SK-N-SH (cell line): ENCODE results near the gene KDM5D. TPM values are rescaled to one million over a fixed set of nuclear protein-coding genes. Genes with fewer than 3 reads are reported as not detected.

ENCODE experiments used
- CTCF ChIA-PET: fragments of 300-600, 350-600 bp; formaldehyde crosslinking; extraction: SDS; loops from one replicate; lab custom pipeline; 2021; lab: Yijun Ruan, JAX
- POLR2A ChIA-PET: fragments of 350-600 bp; sonication (Branson Sonifier 250); formaldehyde crosslinking; extraction: SDS; loops from one replicate; lab custom pipeline; 2020; ENCODE audit warnings: antibody characterized with exemption, inconsistent platforms; lab: Yijun Ruan, JAX
- DNase-seq: peaks from one replicate; pipeline ENCODE4 v3.0.0; 2012
- H2AFZ ChIP-seq: fragments of 200-600 bp; sonication (generic); 2 replicates; pipeline ENCODE4 v1.8.1; 2016; ENCODE audit warnings: antibody characterized with exemption, mild to moderate bottlenecking, low read depth
- H3F3A ChIP-seq: fragments of 200-600 bp; sonication (generic); replicated peaks from 2 replicates; pipeline ENCODE3; 2016; ENCODE audit warnings: antibody characterized with exemption, mild to moderate bottlenecking; ENCODE audit not compliant: insufficient read depth
- H3K27ac ChIP-seq, 2 experiments: fragments of 200-500 bp in 1 of 2; fragments of 200-600 bp in 1 of 2; sonication (Bioruptor generic) in 1 of 2; sonication (generic), shearing (Covaris generic) in 1 of 2; 2 replicates each; pipeline versions ENCODE4 v1.5.1 to v1.6.1; 2014 to 2016; ENCODE audit warnings: low read depth in 2 of 2, inconsistent platforms in 1 of 2, low read length in 1 of 2, mild to moderate bottlenecking in 1 of 2, mixed read lengths in 1 of 2
- H3K27me3 ChIP-seq: fragments of 200-600 bp; sonication (generic), shearing (Covaris generic); 2 replicates; pipeline ENCODE4 v1.6.1; 2016; ENCODE audit warnings: mixed run types; ENCODE audit not compliant: insufficient read depth
- H3K36me3 ChIP-seq, 2 experiments: fragments of 200-500 bp in 1 of 2; fragments of 200-600 bp in 1 of 2; sonication (Bioruptor generic) in 1 of 2; sonication (generic) in 1 of 2; replicated peaks in 1 of 2; 2 replicates each; pipeline versions ENCODE3 to v1.5.1; 2014 to 2016; ENCODE audit warnings: low read length in 1 of 2, mild to moderate bottlenecking in 1 of 2; ENCODE audit not compliant: insufficient read depth in 2 of 2, control insufficient read depth in 1 of 2
- H3K4me1 ChIP-seq, 2 experiments: fragments of 200-500 bp in 1 of 2; fragments of 200-600 bp in 1 of 2; sonication (Bioruptor generic) in 1 of 2; sonication (generic), shearing (Covaris generic) in 1 of 2; 2 replicates each; pipeline versions ENCODE4 v1.5.1 to v1.6.1; 2014 to 2016; ENCODE audit warnings: low read depth in 1 of 2, low read length in 1 of 2, mixed run types in 1 of 2; ENCODE audit not compliant: insufficient read depth in 2 of 2, control insufficient read depth in 1 of 2
- H3K4me2 ChIP-seq: fragments of 200-600 bp; sonication (generic), shearing (Covaris generic); 2 replicates; pipeline ENCODE4 v1.6.1; 2017; ENCODE audit warnings: mixed run types
- H3K4me3 ChIP-seq, 2 experiments: fragments of 200-500 bp in 1 of 2; fragments of 200-600 bp in 1 of 2; sonication (Bioruptor generic) in 1 of 2; sonication (generic), shearing (Covaris generic) in 1 of 2; 2 replicates each; pipeline versions ENCODE4 v1.5.1 to v1.8.1; 2014 to 2016; ENCODE audit warnings: low read depth in 2 of 2, inconsistent platforms in 1 of 2, low read length in 1 of 2, mild to moderate bottlenecking in 1 of 2, mixed read lengths in 1 of 2, moderate library complexity in 1 of 2
- H3K79me2 ChIP-seq: fragments of 200-600 bp; sonication (generic); 2 replicates; pipeline ENCODE4 v1.8.1; 2017; ENCODE audit warnings: mild to moderate bottlenecking; ENCODE audit not compliant: insufficient read depth
- H3K9ac ChIP-seq: fragments of 200-600 bp; sonication (generic); 2 replicates; pipeline ENCODE4 v1.6.1; 2017; ENCODE audit warnings: mixed run types
- H3K9me2 ChIP-seq: fragments of 200-600 bp; sonication (generic); 2 replicates; pipeline ENCODE4 v1.6.1; 2017; ENCODE audit warnings: mixed run types
- H3K9me3 ChIP-seq: fragments of 200-600 bp; sonication (generic); 2 replicates; pipeline ENCODE4 v1.6.1; 2017; ENCODE audit warnings: mixed run types, mild to moderate bottlenecking, moderate library complexity
- H4K20me1 ChIP-seq: fragments of 200-600 bp; sonication (generic); 2 replicates; pipeline ENCODE4 v1.6.1; 2017; ENCODE audit warnings: mild to moderate bottlenecking, mixed run types; ENCODE audit not compliant: insufficient read depth
- CTCF ChIP-seq: fragments of 200-600 bp; sonication (generic); IDR thresholded peaks from 2 replicates; pipeline ENCODE4 v1.6.1; 2017; ENCODE audit warnings: antibody characterized with exemption, mild to moderate bottlenecking, moderate library complexity
- EZH2phosphoT487 ChIP-seq: fragments of 200-600 bp; sonication (generic); IDR thresholded peaks from 2 replicates; pipeline ENCODE4 v1.6.1; 2017; ENCODE audit warnings: low read depth, mixed run types, mild to moderate bottlenecking, antibody characterized with exemption, moderate library complexity, borderline replicate concordance
- FOXJ3 ChIP-seq: sonication (generic); formaldehyde crosslinking; IDR thresholded peaks from 2 replicates; pipeline ENCODE4 v1.5.1; 2020; ENCODE audit warnings: mild to moderate bottlenecking, missing genetic modification reagents
- IRF3 ChIP-seq: fragments of 150-350 bp; IDR thresholded peaks from 2 replicates; pipeline ENCODE4 v1.6.1; 2016; ENCODE audit warnings: mild to moderate bottlenecking, low read depth, low read length
- JUND ChIP-seq: IDR thresholded peaks from 2 replicates; pipeline ENCODE4 v1.4.0; 2012
- MAX ChIP-seq: IDR thresholded peaks from 2 replicates; pipeline ENCODE4 v1.4.0; 2012; ENCODE audit warnings: low read depth
- NRF1 ChIP-seq: IDR thresholded peaks from 2 replicates; pipeline ENCODE4 v1.6.1; 2012; ENCODE audit warnings: low read depth, mild to moderate bottlenecking, low read length
- POLR2AphosphoS5 ChIP-seq: IDR thresholded peaks from 2 replicates; pipeline ENCODE4 v1.6.1; 2012; ENCODE audit warnings: low read depth, low read length
- RCOR1 ChIP-seq: fragments of 150-350 bp; IDR thresholded peaks from 2 replicates; pipeline ENCODE4 v1.6.1; 2017; ENCODE audit warnings: antibody characterized with exemption, low read length
- RXRA ChIP-seq: IDR thresholded peaks from 2 replicates; pipeline ENCODE4 v1.4.0; 2012; ENCODE audit warnings: low read depth, mild to moderate bottlenecking, borderline replicate concordance
- SMC3 ChIP-seq: IDR thresholded peaks from 2 replicates; pipeline ENCODE4 v1.6.1; 2012; ENCODE audit warnings: low read depth, low read length, improper control_type of control experiment
- TAF1 ChIP-seq: IDR thresholded peaks from 2 replicates; pipeline ENCODE4 v1.6.1; 2012; ENCODE audit warnings: low read depth, mild to moderate bottlenecking, low read length, moderate library complexity, borderline replicate concordance
- TEAD4 ChIP-seq: IDR thresholded peaks from 2 replicates; pipeline ENCODE4 v1.4.0; 2012; ENCODE audit warnings: mild to moderate bottlenecking, borderline replicate concordance; ENCODE audit not compliant: insufficient read depth
- WGBS: methylation state at CpG from one replicate; pipeline ENCODE4 v1.1.6; 2017; ENCODE audit warnings: low lambda C conversion rate; 5-methylcytosine and 5-hydroxymethylcytosine counted together
- polyA plus RNA-seq, 3 experiments: library from polyadenylated mRNA; depleted of rRNA; stranded (reverse); fragments of >200 nt; gene quantifications; 2 replicates each; pipeline ENCODE4 v1.2.3, GENCODE V29; 2012
- TF ChIP-seq, protein P1 (sequence below): IDR thresholded peaks from 2 replicates; pipeline ENCODE4 v1.4.0; 2012; ENCODE audit warnings: low read depth, borderline replicate concordance
- TF ChIP-seq, protein P2 (sequence below): IDR thresholded peaks from 2 replicates; pipeline ENCODE4 v1.6.1; 2012; ENCODE audit warnings: mild to moderate bottlenecking, low read depth, low read length, moderate library complexity

The KDM5D gene
- polyA plus RNA-seq, 1 of the 3 experiments (the other 2 are of a cell fraction): not detected

DNA sequence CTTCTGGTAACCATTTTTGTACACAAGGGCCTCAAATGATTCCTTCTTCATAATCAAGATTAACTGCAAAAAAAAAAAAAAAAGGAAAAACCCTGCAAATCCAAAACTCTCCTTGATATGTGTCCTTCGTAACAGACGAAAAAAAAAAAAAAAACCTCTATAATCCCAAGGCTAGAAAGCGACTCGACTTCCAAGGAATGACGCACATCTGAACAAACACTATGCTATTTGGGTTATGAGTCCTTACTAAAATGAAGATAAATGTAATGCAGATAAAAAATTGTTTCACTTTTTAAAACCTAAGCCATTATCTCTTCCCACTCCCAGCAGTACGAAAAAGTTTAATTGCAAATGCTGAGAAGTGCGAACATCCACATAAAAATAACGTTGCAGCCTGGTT lies 1.2 kb downstream of the KDM5D start:
- Histone ChIP-seq H3K79me2 (no peaks in the 10 kb centered on the region), H2AFZ (no peak overlapping the region), H3K4me1 (no peaks in the 10 kb centered on the region), H4K20me1 (no peaks in the 10 kb centered on the region), H3F3A (no peaks in the 10 kb centered on the region), H3K27ac (no peak overlapping the region), H3K4me2 (no peak overlapping the region), H3K9ac (no peak overlapping the region), H3K36me3 (no peaks in the 10 kb centered on the region), H3K27me3 (no peaks in the 10 kb centered on the region), H3K9me3 (no peaks in the 10 kb centered on the region), H3K4me3 (no peak overlapping the region), H3K9me2 (no peaks in the 10 kb centered on the region)
- no peak for TF ChIP-seq SMC3
- CTCF ChIA-PET: no interaction called here
- no peak for DNase-seq
- whole genome bisulfite sequencing: no CpG with 5 or more reads among the region's 8 CpGs
- POLR2A ChIA-PET: no interaction called here

GRCh38 chrY:19742153-19742552 lies 2.4 kb downstream of the KDM5D start:
- Histone ChIP-seq H3F3A (no peaks in the 10 kb centered on the region), H3K27ac (no peak overlapping the region), H3K36me3 (no peaks in the 10 kb centered on the region), H3K4me3 (no peak overlapping the region), H3K4me1 (no peaks in the 10 kb centered on the region), H2AFZ (no peak overlapping the region), H3K27me3 (no peaks in the 10 kb centered on the region), H3K9me2 (no peaks in the 10 kb centered on the region), H3K4me2 (no peak overlapping the region), H3K9ac (no peak overlapping the region), H4K20me1 (no peaks in the 10 kb centered on the region), H3K79me2 (no peaks in the 10 kb centered on the region), H3K9me3 (no peaks in the 10 kb centered on the region)
- no peak for DNase-seq
- ChIA-PET POLR2A (no interaction called here), CTCF (no interaction called here)
- TF ChIP-seq, protein P1, sequence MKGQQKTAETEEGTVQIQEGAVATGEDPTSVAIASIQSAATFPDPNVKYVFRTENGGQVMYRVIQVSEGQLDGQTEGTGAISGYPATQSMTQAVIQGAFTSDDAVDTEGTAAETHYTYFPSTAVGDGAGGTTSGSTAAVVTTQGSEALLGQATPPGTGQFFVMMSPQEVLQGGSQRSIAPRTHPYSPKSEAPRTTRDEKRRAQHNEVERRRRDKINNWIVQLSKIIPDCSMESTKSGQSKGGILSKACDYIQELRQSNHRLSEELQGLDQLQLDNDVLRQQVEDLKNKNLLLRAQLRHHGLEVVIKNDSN: no peak
- TF ChIP-seq JUND: no peak
- TF ChIP-seq TAF1: no peak
- no peak for TF ChIP-seq MAX
- TF ChIP-seq RXRA: no peak
- no peak for TF ChIP-seq POLR2AphosphoS5
- no peak for TF ChIP-seq IRF3

DNA sequence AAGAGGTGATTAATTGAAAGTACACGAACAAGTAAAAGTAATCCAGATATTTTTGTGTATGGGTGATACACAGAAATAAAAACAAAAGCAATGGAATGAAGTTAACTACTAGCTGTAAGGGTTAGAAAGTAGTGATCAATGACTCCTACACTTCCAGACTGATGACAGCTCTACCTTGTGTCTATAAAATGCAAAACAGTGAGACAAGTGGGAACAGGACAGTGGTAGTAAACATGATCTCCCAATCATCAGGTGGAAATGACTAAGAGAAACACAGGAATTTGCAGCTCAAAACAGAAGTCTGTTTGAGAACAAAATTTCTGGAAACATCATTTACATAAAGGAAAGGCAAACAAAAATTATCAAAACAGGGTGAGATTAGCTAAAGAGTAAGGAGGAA lies 10.1 kb downstream of the KDM5D start:
- no peak overlapping the region for H3K27ac ChIP-seq
- H3K9me3 ChIP-seq: no peaks in the 10 kb centered on the region
- no peak overlapping the region for H3K4me3 ChIP-seq
- ChIA-PET POLR2A (no interaction called here), CTCF (no interaction called here)
- H3F3A ChIP-seq: no peaks in the 10 kb centered on the region
- WGBS: no CpG with 5 or more reads among the region's 1 CpG
- no peaks in the 10 kb centered on the region for H3K27me3 ChIP-seq
- no peak overlapping the region for H3K4me2 ChIP-seq
- no peaks in the 10 kb centered on the region for H3K4me1 ChIP-seq
- TF ChIP-seq, protein P2, sequence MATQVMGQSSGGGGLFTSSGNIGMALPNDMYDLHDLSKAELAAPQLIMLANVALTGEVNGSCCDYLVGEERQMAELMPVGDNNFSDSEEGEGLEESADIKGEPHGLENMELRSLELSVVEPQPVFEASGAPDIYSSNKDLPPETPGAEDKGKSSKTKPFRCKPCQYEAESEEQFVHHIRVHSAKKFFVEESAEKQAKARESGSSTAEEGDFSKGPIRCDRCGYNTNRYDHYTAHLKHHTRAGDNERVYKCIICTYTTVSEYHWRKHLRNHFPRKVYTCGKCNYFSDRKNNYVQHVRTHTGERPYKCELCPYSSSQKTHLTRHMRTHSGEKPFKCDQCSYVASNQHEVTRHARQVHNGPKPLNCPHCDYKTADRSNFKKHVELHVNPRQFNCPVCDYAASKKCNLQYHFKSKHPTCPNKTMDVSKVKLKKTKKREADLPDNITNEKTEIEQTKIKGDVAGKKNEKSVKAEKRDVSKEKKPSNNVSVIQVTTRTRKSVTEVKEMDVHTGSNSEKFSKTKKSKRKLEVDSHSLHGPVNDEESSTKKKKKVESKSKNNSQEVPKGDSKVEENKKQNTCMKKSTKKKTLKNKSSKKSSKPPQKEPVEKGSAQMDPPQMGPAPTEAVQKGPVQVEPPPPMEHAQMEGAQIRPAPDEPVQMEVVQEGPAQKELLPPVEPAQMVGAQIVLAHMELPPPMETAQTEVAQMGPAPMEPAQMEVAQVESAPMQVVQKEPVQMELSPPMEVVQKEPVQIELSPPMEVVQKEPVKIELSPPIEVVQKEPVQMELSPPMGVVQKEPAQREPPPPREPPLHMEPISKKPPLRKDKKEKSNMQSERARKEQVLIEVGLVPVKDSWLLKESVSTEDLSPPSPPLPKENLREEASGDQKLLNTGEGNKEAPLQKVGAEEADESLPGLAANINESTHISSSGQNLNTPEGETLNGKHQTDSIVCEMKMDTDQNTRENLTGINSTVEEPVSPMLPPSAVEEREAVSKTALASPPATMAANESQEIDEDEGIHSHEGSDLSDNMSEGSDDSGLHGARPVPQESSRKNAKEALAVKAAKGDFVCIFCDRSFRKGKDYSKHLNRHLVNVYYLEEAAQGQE: no peak
- TF ChIP-seq POLR2AphosphoS5 (no peak), EZH2phosphoT487 (no peak), TEAD4 (no peak), NRF1 (no peak), RCOR1 (no peak), FOXJ3 (no peak), CTCF (no peak)
- H3K9me2 ChIP-seq: no peaks in the 10 kb centered on the region
- H2AFZ ChIP-seq: no peak overlapping the region
- H4K20me1 ChIP-seq: no peaks in the 10 kb centered on the region
- H3K36me3 ChIP-seq: no peaks in the 10 kb centered on the region
- no peak overlapping the region for H3K9ac ChIP-seq
- DNase-seq: no peak
- H3K79me2 ChIP-seq: no peaks in the 10 kb centered on the region
